HG03575 (cell line): ENCODE measurements around the gene MZB1.
"Not testable (repeated sequence)": the region's sequence is repeated elsewhere in the genome, so short reads cannot be mapped to it uniquely, and the experiment has no call there.

ENCODE experiments used
- ATAC-seq: cut with Tn5 transposase; IDR thresholded peaks from one replicate; pipeline ENCODE4 v1.9.1; 2021; ENCODE audit not compliant: unreplicated experiment, insufficient number of reproducible peaks, low FRiP score; ENCODE audit errors: extremely low read depth

Gene MZB1

DNA sequence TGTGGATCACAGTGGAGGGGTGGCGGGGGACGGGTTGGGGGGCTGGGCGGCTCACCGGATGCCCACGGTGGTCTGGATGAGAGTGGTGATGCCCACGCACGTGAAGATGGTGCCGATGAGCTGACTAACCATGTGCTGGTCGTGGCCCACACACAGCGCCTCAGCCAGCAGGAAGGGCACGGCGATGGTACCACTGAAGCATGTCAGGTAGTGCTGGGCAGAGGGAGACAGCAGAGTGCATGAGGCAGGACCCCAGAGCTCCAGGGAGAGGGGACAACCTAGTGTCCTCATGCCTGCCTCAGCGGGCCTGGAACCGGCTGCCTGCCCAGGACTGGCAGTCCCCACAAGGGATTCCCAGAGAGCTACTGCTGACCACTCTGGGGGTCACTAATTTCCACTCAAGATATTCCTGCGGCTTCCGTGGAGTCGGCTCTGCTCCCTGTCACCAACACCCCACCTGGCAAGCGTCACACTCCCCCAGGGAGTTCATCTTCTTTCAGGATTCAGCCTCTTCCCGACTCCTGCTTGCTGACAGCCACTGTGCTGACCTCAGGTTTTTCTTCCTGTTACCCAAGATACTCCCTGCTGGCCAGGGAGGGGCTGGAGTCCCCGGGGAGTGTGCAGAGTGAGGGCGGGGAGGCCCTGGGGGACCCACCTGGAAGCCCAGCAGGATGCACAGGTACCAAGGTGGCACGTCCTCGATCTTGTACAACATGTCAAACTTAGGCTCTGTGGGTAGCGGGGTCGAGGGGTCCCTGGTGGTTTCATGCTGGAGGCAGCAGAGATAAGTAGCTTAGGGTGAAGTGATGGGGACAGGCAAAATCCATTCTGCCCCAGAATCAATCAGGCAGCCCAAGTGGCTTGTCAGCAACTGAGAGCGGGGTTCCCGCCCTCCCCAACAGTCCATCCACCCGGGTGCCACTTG, 7.6 kb downstream of the MZB1 start:
- ATAC-seq, result no peak

GRCh38 chr5:139379626-139380449, 9.9 kb downstream of the MZB1 start:
- no peak for ATAC-seq

DNA sequence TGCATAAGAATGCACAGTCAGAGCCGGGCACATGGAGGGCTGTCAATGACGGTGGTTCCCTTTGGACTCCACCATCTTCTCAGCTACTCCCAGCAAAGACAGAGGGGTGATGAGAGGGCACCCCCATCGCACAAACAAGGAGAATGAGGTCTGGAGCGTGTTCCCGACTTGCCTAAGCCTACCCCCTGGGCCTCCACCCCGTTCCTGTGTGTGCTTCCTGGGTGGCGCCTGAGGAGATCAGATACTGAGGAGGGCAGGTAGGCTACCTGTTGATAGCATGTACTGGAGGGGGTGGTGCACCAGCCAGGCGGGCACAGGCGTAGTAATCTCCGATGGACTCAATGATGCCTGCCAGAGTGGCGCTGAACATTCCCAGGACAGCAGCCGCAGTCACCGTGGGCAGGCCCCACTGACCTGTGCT, 10.8 kb downstream of the MZB1 start:
- ATAC-seq, result no peak

DNA sequence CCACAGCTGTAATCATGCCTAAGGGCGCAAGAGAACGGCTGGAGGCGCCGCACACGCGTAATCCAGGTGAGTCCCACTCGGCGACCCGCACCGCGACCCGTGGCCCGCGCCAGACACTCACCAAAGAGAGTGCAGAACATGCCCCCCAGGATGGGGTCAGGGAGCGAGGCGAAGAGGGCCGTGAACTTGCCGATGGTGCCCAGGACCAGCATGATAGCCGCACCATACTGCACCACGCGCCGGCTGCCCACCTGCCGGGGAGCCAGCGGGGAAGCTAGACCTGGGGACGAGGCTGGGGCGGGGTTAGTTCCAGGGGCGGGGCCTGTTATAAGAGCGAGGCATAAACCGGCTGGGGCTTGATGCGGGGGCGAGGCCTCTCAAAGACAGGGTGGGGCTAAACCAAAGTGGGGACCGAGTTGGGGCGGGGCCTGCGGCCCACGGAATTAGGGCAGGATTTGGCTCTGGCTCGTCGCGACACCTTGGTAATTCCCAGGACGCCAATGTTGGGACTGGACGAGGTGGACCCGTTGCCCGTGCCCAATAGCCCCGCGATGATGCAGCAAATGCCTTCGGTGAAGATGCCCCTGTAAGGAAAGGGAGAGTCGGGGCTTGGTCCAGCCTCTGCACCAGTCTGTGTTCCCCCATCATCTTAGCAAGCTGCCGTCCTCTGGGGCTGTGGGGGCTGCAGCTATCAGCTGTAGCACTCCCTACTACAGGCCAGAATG, 11.4 kb downstream of the MZB1 start:
- no peak for ATAC-seq

DNA sequence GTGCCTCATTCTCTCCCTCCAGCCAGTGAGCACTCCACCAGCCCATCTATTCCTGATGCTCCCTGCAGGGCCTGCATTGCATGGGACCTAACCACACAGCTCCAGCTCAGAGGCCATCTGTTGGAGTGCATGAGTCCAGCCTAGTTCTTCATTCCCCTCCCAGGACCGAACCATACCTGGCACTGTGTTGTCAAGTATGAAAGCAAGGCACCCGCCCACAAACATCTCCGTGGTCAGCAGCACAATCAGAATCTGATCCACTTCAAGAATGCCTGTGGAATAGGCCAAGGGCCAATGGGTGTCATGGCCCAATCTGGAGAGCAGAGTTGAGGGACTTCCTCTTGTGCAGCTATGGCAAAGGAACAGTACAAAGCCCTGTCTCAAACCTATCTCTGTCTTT, 12.5 kb downstream of the MZB1 start:
- no peak for ATAC-seq

- no peak for ATAC-seq
These were observed 13.3 kb downstream of the MZB1 start for GRCh38 chr5:139376364-139376763.

DNA sequence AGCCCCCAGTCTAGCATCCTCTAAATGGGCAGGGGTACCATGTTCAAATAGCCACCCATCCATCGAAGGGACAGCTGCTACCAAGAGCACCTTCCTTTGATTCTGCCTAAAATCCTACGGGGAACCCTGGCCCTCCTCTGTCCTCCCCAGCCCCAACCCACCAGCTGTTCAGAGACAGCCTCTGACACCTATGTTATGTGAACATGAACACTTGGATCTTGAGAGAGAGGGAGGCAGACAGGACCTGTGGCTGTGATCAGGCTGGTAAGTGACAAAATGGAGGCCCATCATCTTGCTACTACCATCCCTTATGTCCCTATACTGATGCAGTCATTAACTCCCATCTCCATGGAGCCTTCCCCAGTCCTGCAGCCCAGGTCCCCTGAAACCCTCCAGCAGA, 14.8 kb downstream of the MZB1 start:
- no peak for ATAC-seq

- no peak for ATAC-seq
These were observed 18.0 kb downstream of the MZB1 start for GRCh38 chr5:139371482-139372435.

DNA sequence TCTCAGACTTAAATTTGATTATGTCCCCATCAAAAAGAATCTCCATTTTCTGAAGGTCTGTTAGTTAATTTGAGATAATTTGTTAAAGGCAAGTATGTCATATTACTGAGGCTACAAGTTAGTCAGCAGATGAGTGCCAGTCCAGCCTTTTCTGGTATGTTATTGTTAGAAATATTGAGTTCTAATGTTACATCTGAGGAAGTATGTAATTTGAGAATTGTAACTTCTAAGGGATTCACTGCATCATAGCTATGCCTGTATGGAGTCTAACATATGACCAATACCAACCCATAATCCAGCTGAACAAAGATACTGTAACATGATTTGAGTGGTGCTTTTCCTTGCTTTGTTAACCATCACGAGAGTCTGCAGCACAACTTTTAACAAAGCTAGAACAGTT, 20.5 kb downstream of the MZB1 start:
- ATAC-seq, result no peak

DNA sequence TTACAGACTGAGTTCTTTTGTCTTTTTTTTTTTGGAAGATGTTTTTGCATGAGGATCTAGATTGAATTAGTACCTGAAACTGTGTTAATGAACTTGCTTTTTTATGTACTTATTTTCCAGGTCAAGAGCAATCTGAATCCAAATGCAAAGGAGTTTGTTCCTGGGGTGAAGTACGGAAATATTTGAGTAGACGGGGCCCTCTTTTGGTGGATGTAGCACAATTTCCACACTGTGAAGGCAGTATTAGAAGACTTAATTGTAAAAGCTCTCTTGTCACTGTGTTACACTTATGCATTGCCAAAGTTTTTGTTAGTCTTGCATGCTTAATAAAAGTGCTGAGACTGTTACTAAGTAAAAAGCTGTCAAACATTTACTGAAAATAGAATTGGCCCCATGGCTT, 21.1 kb downstream of the MZB1 start:
- no peak for ATAC-seq

- no peak for ATAC-seq
These were observed 25.2 kb downstream of the MZB1 start for GRCh38 chr5:139364466-139364865.

GRCh38 chr5:139363937-139364336, 25.8 kb downstream of the MZB1 start:
- no peak for ATAC-seq

DNA sequence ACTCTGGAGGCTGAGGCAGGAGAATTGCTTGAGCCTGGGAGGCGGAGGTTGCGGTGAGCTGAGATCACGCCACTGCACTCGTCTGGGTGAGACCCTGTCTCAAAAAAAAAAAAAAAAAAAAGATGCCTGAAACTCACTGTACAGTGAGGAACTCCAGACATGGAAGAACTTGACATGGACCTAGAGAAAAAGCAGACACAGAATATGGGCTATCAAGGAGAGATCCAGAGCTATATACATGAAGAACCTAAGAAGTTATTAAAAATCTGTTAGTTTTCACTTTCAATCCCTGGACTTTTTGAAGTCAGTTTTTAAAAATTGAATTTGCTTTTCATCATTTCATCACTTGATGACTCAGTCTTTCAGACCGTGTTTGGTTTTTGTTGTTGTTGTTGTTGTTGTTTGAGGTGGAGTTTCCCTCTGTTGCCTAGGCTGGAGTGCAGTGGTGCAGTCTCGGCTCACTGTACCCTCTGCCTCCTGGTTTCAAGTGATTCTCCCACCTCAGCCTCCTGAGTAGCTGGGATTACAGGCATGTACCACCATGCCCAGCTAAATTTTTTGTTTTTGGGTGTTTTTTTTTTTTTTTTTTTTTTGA, 27.8 kb downstream of the MZB1 start:
- no peak for ATAC-seq

DNA sequence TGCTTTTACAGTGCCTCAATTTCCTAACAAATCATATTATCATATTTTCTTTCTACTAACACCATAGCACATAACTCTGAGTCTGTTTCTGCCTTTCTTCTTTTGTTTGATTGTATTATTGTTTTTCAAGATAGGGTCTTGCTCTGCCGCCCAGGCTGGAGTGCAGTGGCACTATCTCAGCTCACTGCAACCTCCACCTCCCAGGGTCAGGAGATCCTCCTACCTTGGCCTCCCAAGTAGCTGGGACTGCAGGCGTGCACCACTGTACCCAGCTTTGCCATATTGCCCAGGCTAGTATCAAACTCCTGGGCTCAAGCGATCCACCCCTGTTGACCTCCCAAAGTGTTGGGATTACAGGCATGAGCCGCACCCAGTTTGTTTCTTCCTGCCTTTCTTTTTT, 29.3 kb downstream of the MZB1 start:
- no peak for ATAC-seq

DNA sequence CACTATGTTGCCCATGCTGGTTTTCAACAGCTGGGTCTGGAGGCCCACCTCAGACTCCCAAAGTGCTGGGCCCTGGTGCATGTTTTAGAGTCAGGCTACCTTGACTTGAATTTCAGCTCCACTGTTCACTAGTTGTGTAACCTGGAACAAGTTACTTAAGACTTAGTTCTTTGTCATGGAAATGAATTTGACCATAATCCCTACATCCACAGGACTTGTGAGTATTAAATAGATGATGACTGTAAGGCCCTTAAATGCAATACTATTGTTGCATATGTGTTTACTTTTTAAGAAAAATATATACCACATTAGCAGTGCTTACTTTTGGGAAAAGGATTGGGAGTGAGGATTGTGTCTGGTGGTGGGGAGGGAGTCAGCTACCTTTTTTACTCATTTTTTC, 31.6 kb downstream of the MZB1 start:
- no peak for ATAC-seq

- not testable (repeated sequence) for ATAC-seq
These were observed 33.8 kb downstream of the MZB1 start for GRCh38 chr5:139355900-139356299.

GRCh38 chr5:139354186-139354585, 35.5 kb downstream of the MZB1 start:
- no peak for ATAC-seq

DNA sequence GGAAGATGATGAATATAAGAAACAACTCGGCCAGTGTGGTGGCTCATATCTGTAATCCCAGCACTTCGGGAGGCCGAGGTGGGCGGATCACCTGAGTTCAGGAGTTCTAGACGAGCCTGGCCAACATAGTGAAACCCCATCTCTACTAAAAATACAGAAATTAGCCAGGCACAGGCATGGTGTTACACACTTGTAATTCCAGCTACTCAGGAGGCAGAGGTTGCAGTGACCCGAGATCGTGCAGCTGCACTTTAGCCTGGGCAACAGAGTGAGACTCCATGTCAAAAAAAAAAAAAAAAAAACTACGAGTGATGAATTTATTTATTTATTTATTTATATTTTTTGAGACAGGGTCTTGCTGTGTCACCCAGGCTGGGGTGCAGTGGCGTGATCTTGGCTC, 41.9 kb downstream of the MZB1 start:
- ATAC-seq, result not testable (repeated sequence)
